K562 (cell line): ENCODE measurements around the gene ABCD3. TPM values are rescaled to one million over a fixed set of nuclear protein-coding genes. Genes with fewer than 3 reads are reported as not detected.

Experiments
- ATAC-seq: fragments of 200-7000 bp; cut with Tn5 transposase; 3 replicates; pipeline ENCODE4 v1.9.1; 2020; ENCODE audit warnings: moderate library complexity
- BruUV-seq: library from RNA; stranded (reverse); fragments of 400-500 nt; replicated peaks from 2 replicates; lab custom pipeline; 2021; lab: Mats Ljungman, UMichigan
- CTCF ChIA-PET: fragments of 300-600 bp; formaldehyde crosslinking; extraction: SDS; loops from one replicate; lab custom pipeline; 2021; ENCODE audit warnings: low intra/inter-chr PET ratio; lab: Yijun Ruan, JAX
- POLR2A ChIA-PET: fragments of 300-600, 350-650 bp; sonication (Branson Sonifier 250); formaldehyde crosslinking; extraction: SDS; loops from one replicate; lab custom pipeline; 2021; ENCODE audit warnings: antibody characterized with exemption, inconsistent platforms; lab: Yijun Ruan, JAX
- DNase-seq, 4 experiments: peaks; one replicate each; pipeline versions ENCODE4 v3.0.0 to v3.0.0-alpha.2; 2011 to 2018; ENCODE audit warnings: low spot score in 3 of 4, mixed read lengths in 3 of 4; ENCODE audit errors: extremely low read depth in 1 of 4
- FAIRE-seq: peaks from 2 replicates; lab custom pipeline; 2011; peaks lifted over from hg19 to GRCh38; lab: Jason Lieb, UNC
- H2AFZ ChIP-seq: 2 replicates; pipeline ENCODE4 v1.6.0; 2011; ENCODE audit warnings: low read depth, low read length, control low read depth, inconsistent platforms
- H3K27ac ChIP-seq: fragments of 200-600 bp; 3 replicates; pipeline ENCODE4 v1.8.0; 2011; ENCODE audit warnings: low read depth, mild to moderate bottlenecking, control low read depth, inconsistent platforms, low read length, moderate library complexity, mixed read lengths; ENCODE audit errors: extremely low read depth
- H3K27me3 ChIP-seq, 2 experiments: fragments of 300-600 bp in 1 of 2; 2 replicates in 1 of 2; 3 replicates in 1 of 2; pipeline versions ENCODE4 v1.6.0 to v1.8.0; 2011; ENCODE audit warnings: inconsistent platforms in 2 of 2, low read length in 2 of 2, mild to moderate bottlenecking in 1 of 2, mixed read lengths in 1 of 2, moderate library complexity in 1 of 2; ENCODE audit not compliant: control insufficient read depth in 2 of 2, insufficient read depth in 2 of 2
- H3K36me3 ChIP-seq: fragments of 300-600 bp; 3 replicates; pipeline ENCODE4 v1.8.0; 2011; ENCODE audit warnings: mild to moderate bottlenecking, low read length, inconsistent platforms; ENCODE audit not compliant: control insufficient read depth, insufficient read depth
- H3K4me1 ChIP-seq, 2 experiments: fragments of 200-600 bp in 1 of 2; replicated peaks in 1 of 2; 2 replicates in 1 of 2; 3 replicates in 1 of 2; pipeline versions ENCODE4 v1.5.1 to v1.8.0; 2011; ENCODE audit warnings: inconsistent platforms in 2 of 2, low read length in 2 of 2, mild to moderate bottlenecking in 1 of 2, mixed read lengths in 1 of 2, moderate library complexity in 1 of 2; ENCODE audit not compliant: control insufficient read depth in 2 of 2, insufficient read depth in 2 of 2
- H3K4me2 ChIP-seq: 2 replicates; pipeline ENCODE4 v1.6.1; 2011; ENCODE audit warnings: low read length, control low read depth, inconsistent platforms, mixed read lengths; ENCODE audit not compliant: insufficient read depth
- H3K4me3 ChIP-seq: fragments of 200-600 bp; sonication (generic), shearing (Covaris generic); 2 replicates; pipeline ENCODE4 v1.5.1; 2016; ENCODE audit warnings: control low read depth, inconsistent platforms
- H3K79me2 ChIP-seq: fragments of 200-600 bp; 3 replicates; pipeline ENCODE4 v1.8.0; 2011; ENCODE audit warnings: low read length, inconsistent platforms; ENCODE audit not compliant: control insufficient read depth, insufficient read depth
- H3K9ac ChIP-seq, 2 experiments: 2 replicates each; pipeline versions ENCODE4 v1.6.0 to v1.6.1; 2011; ENCODE audit warnings: low read depth in 2 of 2, low read length in 2 of 2, control low read depth in 1 of 2, inconsistent platforms in 1 of 2, mild to moderate bottlenecking in 1 of 2, mixed read lengths in 1 of 2; ENCODE audit not compliant: insufficient read depth in 1 of 2
- H3K9me1 ChIP-seq: one replicate; pipeline ENCODE4 v1.6.0; 2011; ENCODE audit warnings: inconsistent platforms, mild to moderate bottlenecking, low read length, moderate library complexity; ENCODE audit not compliant: control insufficient read depth, insufficient read depth
- H3K9me3 ChIP-seq: replicated peaks from 2 replicates; pipeline ENCODE4 v1.5.1; 2011; ENCODE audit warnings: low read depth, low read length, inconsistent platforms; ENCODE audit not compliant: control insufficient read depth, insufficient read depth
- H4K20me1 ChIP-seq: replicated peaks from 2 replicates; pipeline ENCODE4 v1.6.1; 2011; ENCODE audit warnings: low read length, inconsistent platforms, mixed read lengths; ENCODE audit not compliant: control insufficient read depth, insufficient read depth
- LCOR ChIP-seq: sonication (generic); formaldehyde crosslinking; IDR thresholded peaks from 2 replicates; pipeline ENCODE4 v1.8.0; 2022; ENCODE audit warnings: mild to moderate bottlenecking, missing genetic modification reagents
- MYNN ChIP-seq, 2 experiments: sonication (generic); formaldehyde crosslinking in 1 of 2; IDR thresholded peaks; 2 replicates each; pipeline versions ENCODE4 v1.5.0 to v1.6.1; 2016 to 2020; ENCODE audit warnings: antibody characterized with exemption in 1 of 2, missing genetic modification reagents in 1 of 2
- NCOA2 ChIP-seq, 2 experiments: fragments of 450-650 bp; IDR thresholded peaks; 2 replicates each; pipeline ENCODE4 v1.6.1; 2018; ENCODE audit warnings: mild to moderate bottlenecking in 2 of 2, moderate library complexity in 1 of 2; ENCODE audit not compliant: partially characterized antibody in 2 of 2
- SMC3 ChIP-seq: conservative IDR thresholded peaks from 2 replicates; pipeline ENCODE4 v1.6.1; 2011; ENCODE audit warnings: low read depth, low read length, improper control_type of control experiment; ENCODE audit not compliant: insufficient read depth
- TEAD1 ChIP-seq, 2 experiments: fragments of 450-650 bp in 1 of 2; sonication (generic) in 1 of 2; formaldehyde crosslinking; IDR thresholded peaks; 2 replicates each; pipeline versions ENCODE4 v1.4.0 to v1.8.0; 2020 to 2022; ENCODE audit warnings: mild to moderate bottlenecking in 2 of 2, missing genetic modification reagents in 1 of 2
- ZFPM2 ChIP-seq: fragments of 250-450 bp; sonication (Bioruptor Pico); IDR thresholded peaks from 2 replicates; pipeline ENCODE4 v1.5.1; 2022; ENCODE audit warnings: mild to moderate bottlenecking
- ZSCAN29 ChIP-seq: fragments of 450-650 bp; IDR thresholded peaks from 2 replicates; pipeline ENCODE4 v1.6.1; 2017
- WGBS: fragments of 100-300 bp; shearing (Covaris generic); methylation state at CpG from one replicate; pipeline ENCODE4 v1.1.6; 2016; ENCODE audit warnings: low coverage, mixed read lengths; ENCODE audit not compliant: insufficient coverage; ENCODE audit errors: missing lambda C conversion rate; 5-methylcytosine and 5-hydroxymethylcytosine counted together
- in situ Hi-C: fragments of 300-500 bp; cut with MboI; formaldehyde crosslinking; loops from 4 replicates; pipeline ENCODE4 v1.15.0; 2018; ENCODE audit warnings: inconsistent platforms, mixed read lengths
- intact Hi-C: fragments of 100-400 bp; cut with micrococcal nuclease; formaldehyde crosslinking; loops from 2 replicates; pipeline ENCODE4 v1.14.2; 2022
- polyA plus RNA-seq, 8 experiments: library from polyadenylated mRNA; depleted of rRNA in 4 of 8; stranded (reverse) in 5 of 8; unstranded in 3 of 8; fragments of >200 nt; fragmentation: Nextera tagmentation in 2 of 8; fragmentation: Illumina TruSeq in 1 of 8; extraction: Ambion mirVana in 2 of 8; extraction: Trizol in 1 of 8; gene quantifications; 2 replicates each; pipeline versions ENCODE4 v1.2.1 to v1.2.3, GENCODE V29; 2011 to 2014; ENCODE audit warnings: inconsistent platforms in 1 of 8, missing spikeins in 1 of 8
- total RNA-seq, 7 experiments: library from RNA; depleted of rRNA in 6 of 7; stranded (reverse); fragments of >200 nt in 6 of 7; fragmentation: Illumina TruSeq in 2 of 7; extraction: Trizol in 2 of 7; gene quantifications; 2 replicates each; pipeline versions ENCODE4 v1.2.1 to v1.2.3, GENCODE V29; 2011 to 2021; ENCODE audit warnings: low replicate concordance in 1 of 7
- TF ChIP-seq, protein P1 (sequence below): fragments of 200-600 bp; sonication (generic); IDR thresholded peaks from one replicate; pipeline ENCODE4 v1.6.1; 2012; ENCODE audit warnings: mild to moderate bottlenecking, low read depth, low read length, inconsistent platforms
- TF ChIP-seq, protein P2 (sequence below): sonication (generic); formaldehyde crosslinking; IDR thresholded peaks from 2 replicates; pipeline ENCODE4 v1.4.0; 2020; ENCODE audit warnings: mild to moderate bottlenecking, missing genetic modification reagents

The ABCD3 gene
- total and polyA plus RNA-seq, 9 of the 15 experiments (the other 6 are each of a cell fraction or from before 2014, with no cell fraction given): 11.0 to 30.7 (median 15.5) TPM

GRCh38 chr1:94501935-94502334 is 83.7 kb downstream of the ABCD3 start:
- intact Hi-C loops: no loop called here
- ATAC-seq (no peak), DNase-seq (no peak), FAIRE-seq (no peak)
- peaks cover 5% of the 10 kb centered on the region; the same call in 2 of the 3 replicates for H3K36me3 ChIP-seq
- H3K4me1 ChIP-seq: no peaks in the 10 kb centered on the region
- in situ Hi-C loops: no loop called here
- H2AFZ ChIP-seq: no peak overlapping the region
- 72% methylated on average over 4 of the region's 4 CpGs for WGBS
- H4K20me1 ChIP-seq: no peaks in the 10 kb centered on the region
- CTCF ChIA-PET: no interaction called here
- no peak overlapping the region for H3K27ac ChIP-seq
- H3K4me3 ChIP-seq: no peak overlapping the region
- H3K27me3 ChIP-seq: no peaks in the 10 kb centered on the region
- no peaks in the 10 kb centered on the region for H3K9me3 ChIP-seq
- POLR2A ChIA-PET: no interaction called here
- no peak overlapping the region for H3K9ac ChIP-seq
- no peaks in the 10 kb centered on the region for H3K9me1 ChIP-seq
- no peaks in the 10 kb centered on the region for H3K79me2 ChIP-seq
- no peak overlapping the region for H3K4me2 ChIP-seq
- BruUV-seq: no TSS peak
- TF ChIP-seq NCOA2 (IDR thresholded peaks at IDR 0.05; ENCODE audit: partially characterized antibody in 2 of 2) (no peak), ZSCAN29 (no peak), ZFPM2 (no peak), TEAD1 (CRISPR knock-in tag; IDR thresholded peaks at IDR 0.05) (no peak), LCOR (no peak), SMC3 (no peak), MYNN (IDR thresholded peaks at IDR 0.05) (no peak), MYNN (CRISPR knock-in tag; IDR thresholded peaks at IDR 0.05) (no peak)
- TF ChIP-seq, protein P1, sequence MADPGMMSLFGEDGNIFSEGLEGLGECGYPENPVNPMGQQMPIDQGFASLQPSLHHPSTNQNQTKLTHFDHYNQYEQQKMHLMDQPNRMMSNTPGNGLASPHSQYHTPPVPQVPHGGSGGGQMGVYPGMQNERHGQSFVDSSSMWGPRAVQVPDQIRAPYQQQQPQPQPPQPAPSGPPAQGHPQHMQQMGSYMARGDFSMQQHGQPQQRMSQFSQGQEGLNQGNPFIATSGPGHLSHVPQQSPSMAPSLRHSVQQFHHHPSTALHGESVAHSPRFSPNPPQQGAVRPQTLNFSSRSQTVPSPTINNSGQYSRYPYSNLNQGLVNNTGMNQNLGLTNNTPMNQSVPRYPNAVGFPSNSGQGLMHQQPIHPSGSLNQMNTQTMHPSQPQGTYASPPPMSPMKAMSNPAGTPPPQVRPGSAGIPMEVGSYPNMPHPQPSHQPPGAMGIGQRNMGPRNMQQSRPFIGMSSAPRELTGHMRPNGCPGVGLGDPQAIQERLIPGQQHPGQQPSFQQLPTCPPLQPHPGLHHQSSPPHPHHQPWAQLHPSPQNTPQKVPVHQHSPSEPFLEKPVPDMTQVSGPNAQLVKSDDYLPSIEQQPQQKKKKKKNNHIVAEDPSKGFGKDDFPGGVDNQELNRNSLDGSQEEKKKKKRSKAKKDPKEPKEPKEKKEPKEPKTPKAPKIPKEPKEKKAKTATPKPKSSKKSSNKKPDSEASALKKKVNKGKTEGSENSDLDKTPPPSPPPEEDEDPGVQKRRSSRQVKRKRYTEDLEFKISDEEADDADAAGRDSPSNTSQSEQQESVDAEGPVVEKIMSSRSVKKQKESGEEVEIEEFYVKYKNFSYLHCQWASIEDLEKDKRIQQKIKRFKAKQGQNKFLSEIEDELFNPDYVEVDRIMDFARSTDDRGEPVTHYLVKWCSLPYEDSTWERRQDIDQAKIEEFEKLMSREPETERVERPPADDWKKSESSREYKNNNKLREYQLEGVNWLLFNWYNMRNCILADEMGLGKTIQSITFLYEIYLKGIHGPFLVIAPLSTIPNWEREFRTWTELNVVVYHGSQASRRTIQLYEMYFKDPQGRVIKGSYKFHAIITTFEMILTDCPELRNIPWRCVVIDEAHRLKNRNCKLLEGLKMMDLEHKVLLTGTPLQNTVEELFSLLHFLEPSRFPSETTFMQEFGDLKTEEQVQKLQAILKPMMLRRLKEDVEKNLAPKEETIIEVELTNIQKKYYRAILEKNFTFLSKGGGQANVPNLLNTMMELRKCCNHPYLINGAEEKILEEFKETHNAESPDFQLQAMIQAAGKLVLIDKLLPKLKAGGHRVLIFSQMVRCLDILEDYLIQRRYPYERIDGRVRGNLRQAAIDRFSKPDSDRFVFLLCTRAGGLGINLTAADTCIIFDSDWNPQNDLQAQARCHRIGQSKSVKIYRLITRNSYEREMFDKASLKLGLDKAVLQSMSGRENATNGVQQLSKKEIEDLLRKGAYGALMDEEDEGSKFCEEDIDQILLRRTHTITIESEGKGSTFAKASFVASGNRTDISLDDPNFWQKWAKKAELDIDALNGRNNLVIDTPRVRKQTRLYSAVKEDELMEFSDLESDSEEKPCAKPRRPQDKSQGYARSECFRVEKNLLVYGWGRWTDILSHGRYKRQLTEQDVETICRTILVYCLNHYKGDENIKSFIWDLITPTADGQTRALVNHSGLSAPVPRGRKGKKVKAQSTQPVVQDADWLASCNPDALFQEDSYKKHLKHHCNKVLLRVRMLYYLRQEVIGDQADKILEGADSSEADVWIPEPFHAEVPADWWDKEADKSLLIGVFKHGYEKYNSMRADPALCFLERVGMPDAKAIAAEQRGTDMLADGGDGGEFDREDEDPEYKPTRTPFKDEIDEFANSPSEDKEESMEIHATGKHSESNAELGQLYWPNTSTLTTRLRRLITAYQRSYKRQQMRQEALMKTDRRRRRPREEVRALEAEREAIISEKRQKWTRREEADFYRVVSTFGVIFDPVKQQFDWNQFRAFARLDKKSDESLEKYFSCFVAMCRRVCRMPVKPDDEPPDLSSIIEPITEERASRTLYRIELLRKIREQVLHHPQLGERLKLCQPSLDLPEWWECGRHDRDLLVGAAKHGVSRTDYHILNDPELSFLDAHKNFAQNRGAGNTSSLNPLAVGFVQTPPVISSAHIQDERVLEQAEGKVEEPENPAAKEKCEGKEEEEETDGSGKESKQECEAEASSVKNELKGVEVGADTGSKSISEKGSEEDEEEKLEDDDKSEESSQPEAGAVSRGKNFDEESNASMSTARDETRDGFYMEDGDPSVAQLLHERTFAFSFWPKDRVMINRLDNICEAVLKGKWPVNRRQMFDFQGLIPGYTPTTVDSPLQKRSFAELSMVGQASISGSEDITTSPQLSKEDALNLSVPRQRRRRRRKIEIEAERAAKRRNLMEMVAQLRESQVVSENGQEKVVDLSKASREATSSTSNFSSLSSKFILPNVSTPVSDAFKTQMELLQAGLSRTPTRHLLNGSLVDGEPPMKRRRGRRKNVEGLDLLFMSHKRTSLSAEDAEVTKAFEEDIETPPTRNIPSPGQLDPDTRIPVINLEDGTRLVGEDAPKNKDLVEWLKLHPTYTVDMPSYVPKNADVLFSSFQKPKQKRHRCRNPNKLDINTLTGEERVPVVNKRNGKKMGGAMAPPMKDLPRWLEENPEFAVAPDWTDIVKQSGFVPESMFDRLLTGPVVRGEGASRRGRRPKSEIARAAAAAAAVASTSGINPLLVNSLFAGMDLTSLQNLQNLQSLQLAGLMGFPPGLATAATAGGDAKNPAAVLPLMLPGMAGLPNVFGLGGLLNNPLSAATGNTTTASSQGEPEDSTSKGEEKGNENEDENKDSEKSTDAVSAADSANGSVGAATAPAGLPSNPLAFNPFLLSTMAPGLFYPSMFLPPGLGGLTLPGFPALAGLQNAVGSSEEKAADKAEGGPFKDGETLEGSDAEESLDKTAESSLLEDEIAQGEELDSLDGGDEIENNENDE: no peak
- TF ChIP-seq, protein P2, sequence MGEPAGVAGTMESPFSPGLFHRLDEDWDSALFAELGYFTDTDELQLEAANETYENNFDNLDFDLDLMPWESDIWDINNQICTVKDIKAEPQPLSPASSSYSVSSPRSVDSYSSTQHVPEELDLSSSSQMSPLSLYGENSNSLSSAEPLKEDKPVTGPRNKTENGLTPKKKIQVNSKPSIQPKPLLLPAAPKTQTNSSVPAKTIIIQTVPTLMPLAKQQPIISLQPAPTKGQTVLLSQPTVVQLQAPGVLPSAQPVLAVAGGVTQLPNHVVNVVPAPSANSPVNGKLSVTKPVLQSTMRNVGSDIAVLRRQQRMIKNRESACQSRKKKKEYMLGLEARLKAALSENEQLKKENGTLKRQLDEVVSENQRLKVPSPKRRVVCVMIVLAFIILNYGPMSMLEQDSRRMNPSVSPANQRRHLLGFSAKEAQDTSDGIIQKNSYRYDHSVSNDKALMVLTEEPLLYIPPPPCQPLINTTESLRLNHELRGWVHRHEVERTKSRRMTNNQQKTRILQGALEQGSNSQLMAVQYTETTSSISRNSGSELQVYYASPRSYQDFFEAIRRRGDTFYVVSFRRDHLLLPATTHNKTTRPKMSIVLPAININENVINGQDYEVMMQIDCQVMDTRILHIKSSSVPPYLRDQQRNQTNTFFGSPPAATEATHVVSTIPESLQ: no peak
